Choroid plexus epithelial cell (primary cell): ENCODE measurements around the gene UNC13A.
A peak's percentile ranks its signal among the peaks of the same experiment; 100 is the strongest.

ENCODE experiments used
- DNase-seq: peaks from one replicate; pipeline ENCODE4 v3.0.0-alpha.2; 2010; ENCODE audit warnings: low read depth
- H3K4me3 ChIP-seq: 2 replicates; pipeline ENCODE4 v1.5.1; 2011; ENCODE audit warnings: low read depth, mild to moderate bottlenecking, control low read depth, low read length, moderate library complexity
- CTCF ChIP-seq: conservative IDR thresholded peaks from 2 replicates; pipeline ENCODE4 v1.5.1; 2011; ENCODE audit warnings: low read depth, mild to moderate bottlenecking, control low read depth, inconsistent platforms, low read length, moderate library complexity

Gene UNC13A

GRCh38 chr19:17711851-17712250 is 23.7 kb upstream of the UNC13A start:
- H3K4me3 ChIP-seq, result no peak overlapping the region
- TF ChIP-seq CTCF, result no peak
- DNase-seq, result no peak

GRCh38 chr19:17706750-17707181 is 18.6 kb upstream of the UNC13A start:
- no peak overlapping the region for H3K4me3 ChIP-seq
- DNase-seq, result peak; percentile 58
- no peak for TF ChIP-seq CTCF

- H3K4me3 ChIP-seq, result no peak overlapping the region
- DNase-seq, result peak; percentile 77
- TF ChIP-seq CTCF, result peak; percentile 88
These were observed 15.8 kb upstream of the UNC13A start for GRCh38 chr19:17703824-17704463.

DNA sequence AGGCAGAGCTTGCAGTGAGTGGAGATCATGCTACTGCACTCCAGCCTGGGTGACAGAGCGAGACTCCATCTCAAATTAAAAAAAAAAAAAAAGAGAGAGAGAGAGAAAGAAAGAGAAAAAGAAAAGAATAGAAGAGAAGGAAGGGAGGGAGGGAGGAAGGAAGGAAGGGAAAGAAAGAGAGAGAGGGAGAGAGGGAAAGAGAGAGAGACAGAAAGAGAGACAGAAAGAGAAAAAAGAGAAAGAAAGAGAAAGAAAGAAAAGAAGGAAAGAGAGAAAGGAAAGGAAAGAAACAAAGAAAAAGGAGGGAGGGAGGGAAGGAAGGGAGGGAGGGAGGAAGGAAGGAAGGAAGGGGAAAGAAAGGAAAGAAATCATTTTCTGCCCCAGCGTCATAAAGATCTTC is 7.0 kb upstream of the UNC13A start:
- TF ChIP-seq CTCF, result no peak
- no peak overlapping the region for H3K4me3 ChIP-seq
- no peak for DNase-seq

DNA sequence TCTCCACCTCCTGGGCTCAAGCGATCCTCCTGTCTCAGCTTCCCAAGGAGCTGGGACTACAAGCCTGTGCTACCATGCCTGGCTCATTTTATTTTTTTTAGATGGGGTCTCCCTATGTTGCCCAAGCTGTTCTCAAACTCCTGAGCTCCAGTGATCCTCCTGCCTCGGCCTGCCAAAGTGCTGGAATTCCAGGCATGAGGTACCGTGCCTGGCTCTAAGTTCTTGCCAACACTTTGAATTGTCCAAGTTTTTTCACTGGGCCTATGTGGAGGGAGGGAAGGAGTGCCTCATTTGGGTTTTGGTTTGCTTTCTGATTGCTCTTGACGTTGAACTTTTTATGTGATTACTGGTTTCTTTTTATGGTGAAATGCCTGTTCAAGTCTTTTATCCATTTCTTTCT is 4.4 kb upstream of the UNC13A start:
- no peak overlapping the region for H3K4me3 ChIP-seq
- no peak for TF ChIP-seq CTCF
- DNase-seq, result no peak

DNA sequence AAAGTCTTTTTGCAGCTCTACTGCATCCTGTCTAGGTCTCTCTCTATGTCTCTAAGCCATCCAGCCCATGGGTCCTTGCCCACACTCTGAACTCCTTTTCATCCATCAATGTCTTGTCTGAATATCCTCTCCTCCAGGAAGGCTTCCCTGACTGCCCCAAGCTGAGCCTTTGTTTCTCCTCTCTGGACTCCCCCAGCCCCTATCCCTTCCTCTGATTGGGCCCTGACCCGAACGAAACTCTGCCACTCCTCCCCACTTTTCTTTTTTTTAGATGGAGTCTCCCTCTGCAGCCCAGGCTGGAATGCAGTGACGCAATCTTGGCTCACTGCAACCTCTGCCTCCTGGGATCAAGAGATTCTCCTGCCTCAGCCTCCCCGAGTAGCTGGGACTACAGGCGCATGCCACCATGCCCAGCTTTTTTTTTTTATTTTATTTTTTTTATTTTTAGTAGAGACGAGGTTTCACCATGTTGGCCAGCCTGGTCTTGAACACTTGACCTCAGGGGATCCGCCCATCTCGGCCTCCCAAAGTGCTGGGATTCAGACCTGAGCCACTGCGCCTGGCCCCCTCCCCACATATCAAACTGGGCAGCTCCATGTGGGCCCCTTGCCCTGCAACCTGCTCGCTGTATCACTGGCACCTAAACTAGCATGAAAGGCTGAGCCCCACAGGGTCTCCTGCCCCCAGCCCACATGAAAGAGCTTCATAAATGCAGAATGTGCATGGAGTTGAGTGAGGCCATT is 870 bp upstream of the UNC13A start:
- no peak for DNase-seq
- H3K4me3 ChIP-seq, result no peak overlapping the region
- TF ChIP-seq CTCF, result no peak
